B cell (primary cell): Measurements from ENCODE around the gene CALD1. TPM values are rescaled to one million over a fixed set of nuclear protein-coding genes. Genes with fewer than 3 reads are reported as not detected.

Experiments
- ATAC-seq: fragments of 200-7000 bp; cut with Tn5 transposase; one replicate; pipeline ENCODE4 v1.10.0; 2021; ENCODE audit warnings: low read depth, mild to moderate bottlenecking, moderate number of reproducible peaks, moderate library complexity
- CTCF ChIA-PET: fragments of 350-600 bp; sonication (Branson Sonifier 250); formaldehyde crosslinking; loops from one replicate; lab custom pipeline; 2021; ENCODE audit warnings: antibody characterized with exemption, inconsistent platforms; lab: Charles Lee
- POLR2A ChIA-PET: fragments of 350-600 bp; sonication (Branson Sonifier 250); formaldehyde crosslinking; loops from one replicate; lab custom pipeline; 2021; ENCODE audit warnings: antibody characterized with exemption; lab: Charles Lee
- DNase-seq: peaks from one replicate; pipeline ENCODE4 v3.0.0; 2013
- H2AFZ ChIP-seq: 2 replicates; pipeline ENCODE4 v1.6.1; 2012; ENCODE audit warnings: mild to moderate bottlenecking, low read depth, low read length; ENCODE audit not compliant: insufficient read depth, poor library complexity, severe bottlenecking
- H3K27ac ChIP-seq, 2 donors: 1 replicate in 1 of 2; 2 replicates in 1 of 2; pipeline ENCODE4 v1.5.1; 2012 to 2013; ENCODE audit warnings: low read length in 2 of 2, mild to moderate bottlenecking in 2 of 2, moderate library complexity in 1 of 2
- H3K27me3 ChIP-seq, 4 experiments: fragments of 200-600 bp in 1 of 4; sonication (generic) in 1 of 4; replicated peaks in 1 of 4; 1 replicate in 2 of 4; 2 replicates in 2 of 4; pipeline versions ENCODE4 v1.6.1 to v1.7.0; 2013 to 2016; ENCODE audit warnings: low read length in 3 of 4, mild to moderate bottlenecking in 2 of 4, mixed read lengths in 1 of 4, moderate library complexity in 1 of 4; ENCODE audit not compliant: insufficient read depth in 4 of 4, control insufficient read depth in 3 of 4; ENCODE audit errors: control extremely low read depth in 1 of 4
- H3K36me3 ChIP-seq, 2 experiments: replicated peaks in 1 of 2; 1 replicate in 1 of 2; 2 replicates in 1 of 2; pipeline versions ENCODE4 v1.6.1 to v1.7.1; 2013; ENCODE audit warnings: low read length in 1 of 2; ENCODE audit not compliant: insufficient read depth in 2 of 2, control insufficient read depth in 1 of 2; ENCODE audit errors: control extremely low read depth in 1 of 2, extremely low read depth in 1 of 2
- H3K4me1 ChIP-seq, 2 donors: fragments of 200-600 bp in 1 of 2; sonication (generic) in 1 of 2; 1 replicate in 1 of 2; 2 replicates in 1 of 2; pipeline versions ENCODE4 v1.5.1 to v1.6.1; 2013 to 2017; ENCODE audit warnings: low read length in 2 of 2; ENCODE audit not compliant: control insufficient read depth in 2 of 2, insufficient read depth in 2 of 2
- H3K4me2 ChIP-seq: replicated peaks from 2 replicates; pipeline ENCODE3; 2012; ENCODE audit warnings: mild to moderate bottlenecking, low read depth, low read length; ENCODE audit not compliant: poor library complexity, severe bottlenecking
- H3K4me3 ChIP-seq, 5 experiments: fragments of 200-600 bp in 1 of 5; sonication (generic) in 1 of 5; 1 replicate in 3 of 5; 2 replicates in 2 of 5; pipeline versions ENCODE4 v1.5.1 to v1.7.0; 2011 to 2016; ENCODE audit warnings: low read length in 4 of 5, mild to moderate bottlenecking in 4 of 5, low read depth in 2 of 5, control low read depth in 1 of 5, moderate library complexity in 1 of 5; ENCODE audit not compliant: insufficient read depth in 1 of 5; ENCODE audit errors: control extremely low read depth in 1 of 5, extremely low read depth in 1 of 5
- H3K79me2 ChIP-seq: fragments of 200-600 bp; sonication (generic); one replicate; pipeline ENCODE4 v1.6.0; 2016; ENCODE audit warnings: low read length; ENCODE audit not compliant: control insufficient read depth, insufficient read depth
- H3K9ac ChIP-seq: fragments of 200-600 bp; sonication (generic); 2 replicates; pipeline ENCODE4 v1.6.1; 2017; ENCODE audit warnings: mild to moderate bottlenecking, low read length, moderate library complexity
- H3K9me3 ChIP-seq, 3 donors: one replicate each; pipeline versions ENCODE4 v1.6.1 to v1.7.1; 2013; ENCODE audit warnings: low read length in 2 of 3; ENCODE audit not compliant: control insufficient read depth in 2 of 3, insufficient read depth in 1 of 3; ENCODE audit errors: control extremely low read depth in 1 of 3
- H4K20me1 ChIP-seq: 2 replicates; pipeline ENCODE4 v1.6.0; 2012; ENCODE audit warnings: mild to moderate bottlenecking, low read length; ENCODE audit not compliant: insufficient read depth, control insufficient read depth, poor library complexity, severe bottlenecking
- H3K27ac Mint-ChIP-seq: one replicate; pipeline ENCODE4 v1.8.0; 2021; ENCODE audit warnings: mixed read lengths
- H3K27me3 Mint-ChIP-seq: one replicate; pipeline ENCODE4 v1.8.0; 2021; ENCODE audit warnings: mixed read lengths
- H3K4me1 Mint-ChIP-seq: one replicate; pipeline ENCODE4 v1.8.0; 2021; ENCODE audit warnings: mixed read lengths
- H3K4me3 Mint-ChIP-seq: one replicate; pipeline ENCODE4 v1.8.0; 2021; ENCODE audit warnings: mixed read lengths
- H3K9me3 Mint-ChIP-seq: one replicate; pipeline ENCODE4 v1.8.0; 2022; ENCODE audit warnings: mixed read lengths; ENCODE audit not compliant: insufficient read depth
- EZH2 ChIP-seq: IDR thresholded peaks from 2 replicates; pipeline ENCODE4 v1.6.1; 2012; ENCODE audit warnings: borderline replicate concordance, low read depth, mild to moderate bottlenecking, moderate library complexity, low read length; ENCODE audit not compliant: insufficient read depth, poor library complexity, severe bottlenecking
- WGBS: methylation state at CpG from one replicate; pipeline ENCODE4 v1.1.5; 2013; ENCODE audit warnings: missing lambda C conversion rate; ENCODE audit not compliant: insufficient coverage; 5-methylcytosine and 5-hydroxymethylcytosine counted together
- intact Hi-C: fragments of 100-400 bp; cut with micrococcal nuclease; formaldehyde crosslinking; loops from one replicate; pipeline ENCODE4 v1.10.0; 2022
- polyA minus RNA-seq: library from RNA; depleted of rRNA, polyadenylated mRNA; stranded (reverse); fragments of >200 nt; gene quantifications from 2 replicates; pipeline ENCODE4 v1.2.3, GENCODE V29; 2012
- polyA plus RNA-seq: library from polyadenylated mRNA; depleted of rRNA; stranded (reverse); fragments of >200 nt; gene quantifications from 2 replicates; pipeline ENCODE4 v1.2.3, GENCODE V29; 2012
- total RNA-seq, 2 donors: library from RNA; stranded (reverse); fragments of 120-200 nt in 1 of 2; gene quantifications; 1 replicate in 1 of 2; 2 replicates in 1 of 2; pipeline versions ENCODE4 v1.2.3 to v1.2.4, GENCODE V29; 2013 to 2022
- TF ChIP-seq, protein P1 (sequence below): fragments of 200-600 bp; IDR thresholded peaks from one replicate; pipeline ENCODE4 v1.8.0; 2022; ENCODE audit warnings: antibody characterized with exemption, mild to moderate bottlenecking

CALD1 gene
- total RNA-seq (0.69 and 1.6 TPM in 2 replicates), polyA plus RNA-seq (0.04 and 0.18 TPM in 2 replicates), polyA minus RNA-seq (0.07 and 0.09 TPM in 2 replicates)
- total RNA-seq (2013) = 2.5 TPM

DNA sequence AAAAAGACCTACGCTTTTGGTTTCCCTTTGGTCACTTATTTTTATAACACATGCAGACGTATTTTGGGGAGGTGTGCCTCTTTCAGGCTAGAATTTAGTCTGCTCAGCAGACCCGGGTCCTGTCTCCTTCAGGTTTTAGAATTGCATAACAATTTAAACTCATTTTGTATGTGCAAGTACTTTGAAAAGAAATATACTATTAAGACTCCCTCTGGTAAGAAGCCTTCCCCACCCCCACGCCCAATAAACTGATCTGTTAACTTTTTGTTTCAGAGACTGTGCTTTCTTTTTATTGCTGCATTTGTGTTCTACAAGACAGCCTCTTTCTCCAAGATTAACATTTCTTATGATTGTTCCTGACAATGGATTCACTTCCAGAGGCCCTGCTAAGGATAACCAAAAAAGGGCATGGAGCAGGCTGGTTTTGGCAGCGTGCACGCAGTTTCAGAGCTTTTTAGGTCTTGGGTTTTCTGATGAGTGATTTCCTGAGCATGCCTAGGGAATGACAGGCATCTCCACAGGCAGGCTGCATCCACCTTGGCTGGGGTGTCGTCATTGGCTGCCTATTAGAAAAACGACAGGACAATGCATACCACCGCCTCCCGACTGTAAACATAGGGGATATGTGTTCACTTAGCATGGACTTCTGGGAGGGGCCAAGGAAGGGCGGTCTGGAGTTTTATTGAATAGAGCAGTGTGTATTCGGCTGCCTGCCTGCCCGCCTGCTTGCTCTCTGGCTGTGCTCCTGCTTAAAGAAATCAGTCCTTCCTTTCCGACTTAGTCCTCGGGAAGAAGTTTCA, at the start of gene CALD1:
CALD1 (plus strand) TSS at position 694 of the 800 bp plus-strand sequence. CDS start 88,100 bp downstream, outside the sequence.
- ChIA-PET POLR2A (no interaction called here), CTCF (no interaction called here)
- Histone ChIP-seq H3K9me3 (no peaks in the 10 kb centered on the region), H3K27me3 (peaks cover 0 to 10% (median 9%) of the 10 kb centered on the region in 4 experiments), H2AFZ (no peak within 1 kb of the TSS), H3K36me3 (no peaks in the 10 kb centered on the region), H4K20me1 (no peaks in the 10 kb centered on the region), H3K4me2 (no peak within 1 kb of the TSS), H3K4me3 (no peak within 1 kb of the TSS), H3K4me1 (peaks cover 21% of the 10 kb centered on the region in 2 donors), H3K79me2 (no peaks in the 10 kb centered on the region), H3K9ac (no peak within 1 kb of the TSS), H3K27ac (no peak within 1 kb of the TSS)
- Mint-ChIP-seq H3K4me1 (no peaks in the 10 kb centered on the region), H3K9me3 (no peaks in the 10 kb centered on the region), H3K27ac (no peak within 1 kb of the TSS), H3K27me3 (peaks cover 28% of the 10 kb centered on the region), H3K4me3 (no peak within 1 kb of the TSS)
- ATAC-seq (no peak), DNase-seq (no peak)
- TF ChIP-seq, protein P1, sequence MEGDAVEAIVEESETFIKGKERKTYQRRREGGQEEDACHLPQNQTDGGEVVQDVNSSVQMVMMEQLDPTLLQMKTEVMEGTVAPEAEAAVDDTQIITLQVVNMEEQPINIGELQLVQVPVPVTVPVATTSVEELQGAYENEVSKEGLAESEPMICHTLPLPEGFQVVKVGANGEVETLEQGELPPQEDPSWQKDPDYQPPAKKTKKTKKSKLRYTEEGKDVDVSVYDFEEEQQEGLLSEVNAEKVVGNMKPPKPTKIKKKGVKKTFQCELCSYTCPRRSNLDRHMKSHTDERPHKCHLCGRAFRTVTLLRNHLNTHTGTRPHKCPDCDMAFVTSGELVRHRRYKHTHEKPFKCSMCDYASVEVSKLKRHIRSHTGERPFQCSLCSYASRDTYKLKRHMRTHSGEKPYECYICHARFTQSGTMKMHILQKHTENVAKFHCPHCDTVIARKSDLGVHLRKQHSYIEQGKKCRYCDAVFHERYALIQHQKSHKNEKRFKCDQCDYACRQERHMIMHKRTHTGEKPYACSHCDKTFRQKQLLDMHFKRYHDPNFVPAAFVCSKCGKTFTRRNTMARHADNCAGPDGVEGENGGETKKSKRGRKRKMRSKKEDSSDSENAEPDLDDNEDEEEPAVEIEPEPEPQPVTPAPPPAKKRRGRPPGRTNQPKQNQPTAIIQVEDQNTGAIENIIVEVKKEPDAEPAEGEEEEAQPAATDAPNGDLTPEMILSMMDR = no peak
- no peak for TF ChIP-seq EZH2
- 65% methylated on average over 10 of the region's 15 CpGs for WGBS
- intact Hi-C loops = no loop called here

DNA sequence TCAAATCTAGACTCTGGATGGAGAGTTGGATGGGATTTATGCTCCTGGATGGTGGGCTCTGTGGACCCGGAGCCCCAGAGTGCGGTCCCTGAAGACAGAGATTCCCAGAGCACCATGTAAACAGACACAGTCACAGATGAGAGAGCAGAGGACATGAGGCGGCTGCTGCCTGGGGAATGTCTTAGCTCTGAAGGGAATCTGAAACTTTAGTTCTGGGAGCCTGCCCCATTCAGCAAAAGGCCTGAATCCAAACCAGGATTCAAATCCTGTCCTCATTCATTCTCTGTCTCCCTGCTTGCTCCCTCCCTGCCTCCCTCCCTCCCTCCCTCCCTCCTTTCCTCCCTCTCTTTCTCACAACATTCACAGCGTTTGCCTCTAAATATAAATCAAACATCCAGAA, 49.5 kb upstream of the CALD1 start:
- H3K4me1 ChIP-seq = no peaks in the 10 kb centered on the region
- POLR2A ChIA-PET = no interaction called here
- H3K4me2 ChIP-seq = no peak overlapping the region
- H3K4me1 Mint-ChIP-seq = no peaks in the 10 kb centered on the region
- no peak for TF ChIP-seq EZH2
- TF ChIP-seq, protein P1 = no peak
- H3K27me3 Mint-ChIP-seq = peaks cover 13% of the 10 kb centered on the region
- no peak overlapping the region for H2AFZ ChIP-seq
- H3K27ac Mint-ChIP-seq = no peak overlapping the region
- ATAC-seq = no peak
- CTCF ChIA-PET = interaction anchor here (1.0 kb wide), 1 partner anchor 99 kb away, joined by 3 read pairs; no protein-coding TSS in a partner anchor
- no peak for DNase-seq
- H3K9me3 Mint-ChIP-seq = no peaks in the 10 kb centered on the region
- H3K9me3 ChIP-seq = no peaks in the 10 kb centered on the region
- H3K4me3 Mint-ChIP-seq = no peak overlapping the region
- H3K36me3 ChIP-seq = no peaks in the 10 kb centered on the region
- peaks cover 0 to 3% (median 0%) of the 10 kb centered on the region in 4 experiments for H3K27me3 ChIP-seq
- H3K4me3 ChIP-seq = no peak overlapping the region
- 100% methylated on average over 2 of the region's 4 CpGs for WGBS
- intact Hi-C loops = no loop called here
- H3K27ac ChIP-seq = no peak overlapping the region
- no peak overlapping the region for H3K9ac ChIP-seq
- H3K79me2 ChIP-seq = no peaks in the 10 kb centered on the region
- no peaks in the 10 kb centered on the region for H4K20me1 ChIP-seq
